H1 (cell line): ENCODE data around the gene MOSMO. TPM values are rescaled to one million over a fixed set of nuclear protein-coding genes. Genes with fewer than 3 reads are reported as not detected.
"Not testable (repeated sequence)": the region's sequence is repeated elsewhere in the genome, so short reads cannot be mapped to it uniquely, and the experiment has no call there.

Experiments
- CTCF ChIA-PET: fragments of 300-600 bp; sonication (Branson Sonifier 250); formaldehyde crosslinking; loops from one replicate; lab custom pipeline; 2021; ENCODE audit not compliant: partially characterized antibody; lab: Charles Lee
- POLR2A ChIA-PET: fragments of 300-600 bp; sonication (Branson Sonifier 250); formaldehyde crosslinking; loops from one replicate; lab custom pipeline; 2021; ENCODE audit warnings: inconsistent platforms; ENCODE audit not compliant: partially characterized antibody; lab: Charles Lee
- DNase-seq, 2 experiments: peaks; one replicate each; pipeline versions ENCODE4 v3.0.0 to v3.0.0-alpha.2; 2010 to 2022; ENCODE audit warnings: low spot score in 2 of 2, low read depth in 1 of 2, mixed read lengths in 1 of 2
- FAIRE-seq: peaks from 2 replicates; lab custom pipeline; 2011; peaks lifted over from hg19 to GRCh38; lab: Jason Lieb, UNC
- H2AFZ ChIP-seq: 2 replicates; pipeline ENCODE4 v1.8.1; 2012; ENCODE audit warnings: low read length, inconsistent platforms
- H2AK5ac ChIP-seq: 2 replicates; pipeline ENCODE4 v1.6.1; 2013; ENCODE audit warnings: low read depth, low read length
- H2BK120ac ChIP-seq: replicated peaks from 2 replicates; pipeline ENCODE3; 2013; ENCODE audit warnings: low read depth, low read length, inconsistent platforms
- H2BK12ac ChIP-seq: 2 replicates; pipeline ENCODE4 v1.6.1; 2013; ENCODE audit warnings: low read depth, low read length
- H2BK15ac ChIP-seq: 2 replicates; pipeline ENCODE4 v1.6.1; 2013; ENCODE audit warnings: low read length
- H2BK20ac ChIP-seq: 2 replicates; pipeline ENCODE4 v1.6.1; 2013; ENCODE audit warnings: low read length
- H2BK5ac ChIP-seq: 2 replicates; pipeline ENCODE4 v1.6.1; 2013; ENCODE audit warnings: low read depth, low read length
- H3K14ac ChIP-seq: 2 replicates; pipeline ENCODE4 v1.6.1; 2013; ENCODE audit warnings: inconsistent platforms; ENCODE audit not compliant: insufficient read length
- H3K18ac ChIP-seq: 2 replicates; pipeline ENCODE4 v1.6.1; 2013; ENCODE audit warnings: low read length; ENCODE audit errors: extremely low read depth
- H3K23ac ChIP-seq: 2 replicates; pipeline ENCODE4 v1.6.1; 2013; ENCODE audit warnings: inconsistent platforms; ENCODE audit not compliant: insufficient read length
- H3K23me2 ChIP-seq: 2 replicates; pipeline ENCODE4 v1.6.1; 2013; ENCODE audit warnings: low read depth, low read length
- H3K27ac ChIP-seq: 2 replicates; pipeline ENCODE4 v1.6.1; 2011; ENCODE audit warnings: low read depth, low read length, inconsistent platforms
- H3K27me3 ChIP-seq, 4 experiments: replicated peaks in 1 of 4; 1 replicate in 1 of 4; 2 replicates in 3 of 4; pipeline versions ENCODE4 v1.6.1 to v1.8.1; 2011 to 2013; ENCODE audit warnings: low read length in 3 of 4, mild to moderate bottlenecking in 3 of 4, inconsistent platforms in 2 of 4, mixed read lengths in 2 of 4, moderate library complexity in 1 of 4; ENCODE audit not compliant: control insufficient read depth in 3 of 4, insufficient read depth in 3 of 4; ENCODE audit errors: extremely low read depth in 1 of 4
- H3K36me3 ChIP-seq, 4 experiments: 2 replicates each; pipeline versions ENCODE4 v1.6.1 to v1.8.1; 2011 to 2013; ENCODE audit warnings: mild to moderate bottlenecking in 4 of 4, low read length in 3 of 4, moderate library complexity in 2 of 4, control low read depth in 1 of 4, inconsistent platforms in 1 of 4; ENCODE audit not compliant: insufficient read depth in 4 of 4, control insufficient read depth in 2 of 4
- H3K4ac ChIP-seq: replicated peaks from 2 replicates; pipeline ENCODE3; 2013; ENCODE audit warnings: low read length, low read depth, mixed read lengths, inconsistent platforms; ENCODE audit not compliant: insufficient read length
- H3K4me1 ChIP-seq, 4 experiments: replicated peaks in 1 of 4; 1 replicate in 1 of 4; 2 replicates in 3 of 4; pipeline versions ENCODE4 v1.6.1 to v1.8.1; 2011 to 2013; ENCODE audit warnings: low read length in 3 of 4, inconsistent platforms in 2 of 4, mixed read lengths in 1 of 4; ENCODE audit not compliant: insufficient read depth in 4 of 4, control insufficient read depth in 3 of 4
- H3K4me2 ChIP-seq, 2 experiments: 2 replicates each; pipeline versions ENCODE4 v1.6.1 to v1.8.1; 2011 to 2013; ENCODE audit warnings: low read depth in 2 of 2, low read length in 2 of 2, control low read depth in 1 of 2, inconsistent platforms in 1 of 2, mild to moderate bottlenecking in 1 of 2; ENCODE audit not compliant: insufficient read depth in 1 of 2
- H3K4me3 ChIP-seq, 4 experiments: fragments of 200-600, 300-600 bp in 1 of 4; sonication (generic), shearing (Covaris generic), sonication (Bioruptor Twin) in 1 of 4; 2 replicates each; pipeline versions ENCODE4 v1.5.1 to v1.8.1; 2011 to 2016; ENCODE audit warnings: low read length in 4 of 4, low read depth in 3 of 4, control low read depth in 2 of 4, inconsistent platforms in 2 of 4, mild to moderate bottlenecking in 2 of 4, mixed read lengths in 1 of 4, moderate library complexity in 1 of 4; ENCODE audit not compliant: insufficient read depth in 2 of 4; ENCODE audit errors: extremely low read depth in 1 of 4
- H3K56ac ChIP-seq: replicated peaks from 2 replicates; pipeline ENCODE3; 2013; ENCODE audit warnings: low read depth, mild to moderate bottlenecking, mixed read lengths, low read length, inconsistent platforms; ENCODE audit not compliant: insufficient read length
- H3K79me1 ChIP-seq: 2 replicates; pipeline ENCODE4 v1.6.1; 2013; ENCODE audit warnings: low read depth, low read length, control low read depth
- H3K79me2 ChIP-seq, 2 experiments: 2 replicates each; pipeline versions ENCODE4 v1.6.1 to v1.8.1; 2012 to 2013; ENCODE audit warnings: low read length in 2 of 2, mild to moderate bottlenecking in 2 of 2, inconsistent platforms in 1 of 2; ENCODE audit not compliant: insufficient read depth in 2 of 2, control insufficient read depth in 1 of 2
- H3K9ac ChIP-seq, 4 experiments: replicated peaks in 1 of 4; 1 replicate in 1 of 4; 2 replicates in 3 of 4; pipeline versions ENCODE4 v1.6.1 to v1.8.1; 2011 to 2013; ENCODE audit warnings: low read depth in 3 of 4, low read length in 3 of 4, control low read depth in 2 of 4, mild to moderate bottlenecking in 2 of 4, moderate library complexity in 2 of 4, inconsistent platforms in 1 of 4; ENCODE audit errors: extremely low read depth in 1 of 4
- H3K9me3 ChIP-seq, 2 experiments: 2 replicates each; pipeline versions ENCODE4 v1.6.1 to v1.8.1; 2012 to 2013; ENCODE audit warnings: mild to moderate bottlenecking in 2 of 2, moderate library complexity in 2 of 2, control low read depth in 1 of 2, inconsistent platforms in 1 of 2, low read depth in 1 of 2, low read length in 1 of 2, mixed read lengths in 1 of 2; ENCODE audit not compliant: insufficient read depth in 2 of 2
- H4K20me1 ChIP-seq, 2 experiments: replicated peaks in 1 of 2; 2 replicates each; pipeline versions ENCODE3 to v1.8.1; 2011 to 2013; ENCODE audit warnings: inconsistent platforms in 2 of 2, low read length in 2 of 2, mild to moderate bottlenecking in 1 of 2; ENCODE audit not compliant: insufficient read depth in 2 of 2, control insufficient read depth in 1 of 2
- H4K5ac ChIP-seq: 2 replicates; pipeline ENCODE4 v1.6.1; 2013; ENCODE audit warnings: low read length, low read depth, mixed read lengths, inconsistent platforms; ENCODE audit not compliant: insufficient read length
- H4K8ac ChIP-seq: 2 replicates; pipeline ENCODE4 v1.8.0; 2013; ENCODE audit warnings: mild to moderate bottlenecking, moderate library complexity, low read length, inconsistent platforms; ENCODE audit not compliant: insufficient read depth; ENCODE audit errors: extremely low read depth
- H4K91ac ChIP-seq: replicated peaks from 2 replicates; pipeline ENCODE3; 2013; ENCODE audit warnings: low read length, mixed read lengths, inconsistent platforms; ENCODE audit not compliant: insufficient read length
- WGBS, 2 experiments: shearing (Covaris generic) in 1 of 2; methylation state at CpG; one replicate each; pipeline versions ENCODE4 v1.1.6 to v1.1.7; 2013 to 2015; ENCODE audit warnings: low lambda C conversion rate in 2 of 2, mixed read lengths in 2 of 2, inconsistent platforms in 1 of 2, low coverage in 1 of 2, missing lambda C conversion rate in 1 of 2; ENCODE audit not compliant: insufficient replicate concordance in 2 of 2, insufficient coverage in 1 of 2, insufficient read length in 1 of 2; ENCODE audit errors: extremely low coverage in 1 of 2, missing lambda C conversion rate in 1 of 2; 5-methylcytosine and 5-hydroxymethylcytosine counted together
- polyA plus RNA-seq, 7 experiments: library from polyadenylated mRNA; depleted of rRNA in 3 of 7; stranded (reverse) in 5 of 7; unstranded in 2 of 7; fragments of >200 nt in 5 of 7; fragments of 200-250 nt in 2 of 7; gene quantifications; 1 replicate in 5 of 7; 2 replicates in 1 of 7; 4 replicates in 1 of 7; pipeline versions ENCODE4 v1.2.1 to v1.2.3, GENCODE V29; 2011 to 2013; ENCODE audit warnings: missing spikeins in 2 of 7, mixed read lengths in 2 of 7
- total RNA-seq: library from RNA; stranded (reverse); fragmentation: NEBNext Ultra II Directional; extraction: Animal tissue kit (Norgen Biotek cat#: 25700); gene quantifications from 2 replicates; pipeline ENCODE4 v1.2.1, GENCODE V29; 2021

Gene MOSMO
- total and polyA plus RNA-seq, 2 of the 8 experiments (the other 6 are each of a cell fraction or from before 2014, with no cell fraction given): 8.6 to 14.8 TPM

GRCh38 chr16:22043882-22044281 lies 36.0 kb downstream of the MOSMO start:
- H3K23ac ChIP-seq, FAIRE-seq, H3K4me1 ChIP-seq, H2AFZ ChIP-seq, H3K9me3 ChIP-seq, H4K5ac ChIP-seq, H3K56ac ChIP-seq, H4K91ac ChIP-seq, H3K4me2 ChIP-seq, H3K27me3 ChIP-seq, H2BK20ac ChIP-seq, H2BK120ac ChIP-seq, H3K14ac ChIP-seq, H3K79me1 ChIP-seq, H3K36me3 ChIP-seq, H3K23me2 ChIP-seq, H2BK5ac ChIP-seq, H3K4me3 ChIP-seq, H3K18ac ChIP-seq, H3K27ac ChIP-seq, H2AK5ac ChIP-seq, DNase-seq, H2BK15ac ChIP-seq, H4K8ac ChIP-seq, H3K9ac ChIP-seq, H2BK12ac ChIP-seq, H4K20me1 ChIP-seq, H3K4ac ChIP-seq, H3K79me2 ChIP-seq: not testable (repeated sequence)
- WGBS, 2 experiments: 88% methylated on average over 3 of the region's 3 CpGs; no CpG with 5 or more reads in 1 of the 2 experiments
- POLR2A ChIA-PET: interaction anchor here (0.8 kb wide), 1 partner anchor 35 kb away, joined by 3 read pairs; no protein-coding TSS in a partner anchor
- CTCF ChIA-PET: interaction anchor here (1.1 kb wide), 1 partner anchor 12 kb away, joined by 3 read pairs; no protein-coding TSS in a partner anchor

- H3K4me3 ChIP-seq, H4K20me1 ChIP-seq, H3K4me1 ChIP-seq, POLR2A ChIA-PET, H3K36me3 ChIP-seq, H3K23ac ChIP-seq, H3K27me3 ChIP-seq, H2BK15ac ChIP-seq, H3K18ac ChIP-seq, H3K23me2 ChIP-seq, H3K79me2 ChIP-seq, H3K9me3 ChIP-seq, H2BK120ac ChIP-seq, H4K91ac ChIP-seq, H2BK20ac ChIP-seq, H2AK5ac ChIP-seq, H4K8ac ChIP-seq, FAIRE-seq, H2BK5ac ChIP-seq, H3K4me2 ChIP-seq, H3K9ac ChIP-seq, H3K56ac ChIP-seq, H3K27ac ChIP-seq, H4K5ac ChIP-seq, H3K79me1 ChIP-seq, H3K4ac ChIP-seq, H2AFZ ChIP-seq, DNase-seq, H2BK12ac ChIP-seq, H3K14ac ChIP-seq: not testable (repeated sequence)
- 80% methylated on average over 1 of the region's 5 CpGs; no CpG with 5 or more reads in 1 of the 2 experiments for WGBS, 2 experiments
- CTCF ChIA-PET: interaction anchor here (1.0 kb wide), 1 partner anchor 43 kb away, joined by 3 read pairs; no protein-coding TSS in a partner anchor
These were observed 38.0 kb downstream of the MOSMO start for GRCh38 chr16:22045888-22046287.
